SIG-M5 treated with dmso at 0.1 percent for 504 hours (cell line): Measurements from ENCODE around the gene SMIM44.

Source experiments
- DNase-seq: peaks from one replicate; lab custom pipeline; 2025; ENCODE audit not compliant: unreplicated experiment; lab: John Stamatoyannopoulos, UW

The SMIM44 gene

GRCh38 chr19:3501780-3502179 lies 18.5 kb upstream of the SMIM44 start:
- no peak for DNase-seq

- peak; percentile 91 for DNase-seq
Observed at GRCh38 chr19:3500429-3501101, 17.3 kb upstream of the SMIM44 start, which contains the start of gene DOHH. Gene DOHH (minus strand): TSS chr19:3500674. CDS start chr19:3496814, 3,860 bp downstream.

GRCh38 chr19:3499738-3500428 lies 16.6 kb upstream of the SMIM44 start:
- no peak for DNase-seq

- DNase-seq: no peak
Observed at GRCh38 chr19:3497757-3498520, 14.7 kb upstream of the SMIM44 start.

- DNase-seq: no peak
Observed at GRCh38 chr19:3496392-3497273, 13.4 kb upstream of the SMIM44 start.

GRCh38 chr19:3494559-3494958 lies 11.3 kb upstream of the SMIM44 start:
- DNase-seq: no peak

GRCh38 chr19:3494051-3494450 lies 10.8 kb upstream of the SMIM44 start:
- DNase-seq: no peak

- DNase-seq: no peak
Observed at GRCh38 chr19:3493651-3494050, 10.4 kb upstream of the SMIM44 start.

GRCh38 chr19:3492919-3493318 lies 9.7 kb upstream of the SMIM44 start:
- no peak for DNase-seq

- no peak for DNase-seq
Observed at GRCh38 chr19:3492131-3492839, 9.0 kb upstream of the SMIM44 start.

- DNase-seq: no peak
Observed at GRCh38 chr19:3491396-3492119, 8.3 kb upstream of the SMIM44 start.

GRCh38 chr19:3482507-3483225 lies 575 bp downstream of the SMIM44 start:
- no peak for DNase-seq

GRCh38 chr19:3481241-3482090 lies 1.8 kb downstream of the SMIM44 start:
- DNase-seq: no peak

- no peak for DNase-seq
Observed at GRCh38 chr19:3480383-3481091, 2.7 kb downstream of the SMIM44 start, which contains the start of gene SMIM24. Gene SMIM24 (minus strand): TSS chr19:3480525. CDS start chr19:3480463, 62 bp downstream.

GRCh38 chr19:3479834-3480215 lies 3.4 kb downstream of the SMIM44 start:
- no peak for DNase-seq

GRCh38 chr19:3479177-3479833 lies 3.9 kb downstream of the SMIM44 start:
- peak; percentile 68 for DNase-seq
